ENCODE results near the gene ZFP14.

The ZFP14 gene

DNA sequence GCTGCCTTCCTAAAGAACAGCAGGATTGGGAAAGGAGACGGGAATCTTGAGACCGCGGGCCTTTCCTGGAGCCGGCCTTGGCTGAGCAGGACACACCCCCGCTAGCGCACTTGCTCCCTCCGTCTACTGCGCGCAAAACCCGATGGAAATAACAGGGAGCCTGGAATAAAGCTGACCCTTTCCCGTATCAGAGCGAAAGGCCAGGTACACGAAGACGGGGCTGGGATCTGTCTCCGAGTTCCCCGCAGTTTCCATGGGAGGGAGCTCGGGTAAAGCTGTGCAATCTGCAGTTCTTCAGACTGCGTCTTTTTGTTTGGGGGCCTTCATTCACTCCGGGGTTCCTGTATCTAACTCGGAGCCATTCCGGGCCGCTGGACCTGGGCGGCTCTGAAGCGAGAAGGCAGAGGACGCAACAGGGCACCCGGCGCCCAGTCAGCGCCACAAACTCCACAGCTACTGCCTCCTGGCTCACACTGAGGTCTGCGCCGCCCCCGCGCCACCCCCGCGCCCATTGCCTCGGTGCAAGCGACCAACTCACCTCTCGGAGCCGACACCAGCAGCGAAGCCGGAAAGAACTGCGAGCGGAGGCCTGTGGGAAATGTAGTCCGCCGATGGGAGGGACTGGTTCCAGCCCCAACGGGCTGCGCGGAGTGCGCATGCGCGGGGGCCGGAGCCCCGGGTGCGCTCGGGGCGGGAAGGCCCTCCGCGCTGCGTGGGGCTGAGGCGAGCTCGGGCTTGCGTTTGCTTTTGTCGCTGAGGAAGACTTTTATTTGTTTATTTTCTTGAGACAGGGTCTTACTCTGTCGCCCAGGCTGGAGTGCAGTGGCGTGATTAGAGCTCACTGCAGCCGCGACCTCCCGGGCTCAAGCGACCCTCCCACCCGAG is at the start of gene ZFP14:
ZFP14 (minus strand) TSS at position 577 of the 885 bp plus-strand sequence. CDS start 11,309 bp downstream, outside the sequence.
- peak within 1 kb of the TSS; percentile 51 to 80 (median 70) for H3K4me3 ChIP-seq
- peak within 1 kb of the TSS; percentile 61 to 93 (median 87) for H3K27ac ChIP-seq

DNA sequence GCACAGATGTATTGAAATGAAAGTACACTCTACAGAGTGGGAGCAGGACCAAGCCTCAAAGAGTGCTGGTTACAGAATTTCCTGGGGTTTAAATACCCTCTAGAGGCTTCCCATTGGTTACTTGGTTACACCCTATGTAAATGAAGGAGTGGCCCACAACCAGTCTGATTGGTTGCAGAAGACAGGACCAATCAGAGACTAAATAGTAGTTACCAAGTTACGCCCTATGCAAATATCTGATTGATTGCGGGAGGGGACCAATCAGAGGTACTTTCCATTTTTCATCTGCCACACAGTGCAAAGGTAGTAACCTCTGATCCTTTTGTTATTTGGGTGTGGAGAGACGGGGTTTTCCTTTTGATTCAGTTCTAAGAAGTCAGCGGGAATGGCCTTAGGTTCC is 44.9 kb upstream of the ZFP14 start:
- Histone ChIP-seq H3K4me3 (no peak overlapping the region), H3K27ac (no peak overlapping the region)

DNA sequence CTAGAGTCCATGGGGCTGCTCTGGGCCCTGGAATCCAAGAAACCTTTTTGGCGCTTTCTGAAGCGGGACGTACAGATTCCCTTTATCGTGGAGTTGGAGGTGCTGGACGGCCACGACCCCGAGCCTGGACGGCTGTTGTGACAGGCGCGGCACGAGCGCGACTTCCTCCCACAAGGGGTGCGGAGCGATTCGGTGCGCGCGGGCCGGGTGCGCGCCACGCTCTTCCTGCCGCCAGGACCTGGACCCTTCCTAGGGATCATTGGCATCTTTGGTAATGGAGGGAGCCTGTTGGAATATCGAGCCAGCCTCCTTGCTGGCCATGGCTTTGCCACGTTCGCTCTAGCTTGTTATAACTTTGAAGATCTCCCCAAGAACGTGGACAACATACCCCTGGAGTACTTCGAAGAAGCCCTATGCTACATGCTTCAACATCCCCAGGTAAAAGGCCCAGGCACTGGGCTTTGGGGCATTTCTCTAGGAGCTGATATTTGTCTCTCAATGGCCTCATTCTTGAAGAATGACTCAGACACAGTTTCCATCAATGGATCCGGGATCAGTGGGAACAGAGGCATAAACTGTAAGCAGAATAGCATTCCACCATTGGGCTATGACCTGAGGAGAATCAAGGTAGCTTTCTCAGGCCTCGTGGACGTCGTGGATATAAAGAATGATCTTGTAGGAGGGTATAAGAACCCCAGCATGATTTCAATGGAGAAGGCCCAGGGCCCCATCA is 42.9 kb upstream of the ZFP14 start:
- Histone ChIP-seq H3K4me3 (peak overlapping the region; percentile 13 to 42 (median 29)), H3K27ac (no peak overlapping the region)

DNA sequence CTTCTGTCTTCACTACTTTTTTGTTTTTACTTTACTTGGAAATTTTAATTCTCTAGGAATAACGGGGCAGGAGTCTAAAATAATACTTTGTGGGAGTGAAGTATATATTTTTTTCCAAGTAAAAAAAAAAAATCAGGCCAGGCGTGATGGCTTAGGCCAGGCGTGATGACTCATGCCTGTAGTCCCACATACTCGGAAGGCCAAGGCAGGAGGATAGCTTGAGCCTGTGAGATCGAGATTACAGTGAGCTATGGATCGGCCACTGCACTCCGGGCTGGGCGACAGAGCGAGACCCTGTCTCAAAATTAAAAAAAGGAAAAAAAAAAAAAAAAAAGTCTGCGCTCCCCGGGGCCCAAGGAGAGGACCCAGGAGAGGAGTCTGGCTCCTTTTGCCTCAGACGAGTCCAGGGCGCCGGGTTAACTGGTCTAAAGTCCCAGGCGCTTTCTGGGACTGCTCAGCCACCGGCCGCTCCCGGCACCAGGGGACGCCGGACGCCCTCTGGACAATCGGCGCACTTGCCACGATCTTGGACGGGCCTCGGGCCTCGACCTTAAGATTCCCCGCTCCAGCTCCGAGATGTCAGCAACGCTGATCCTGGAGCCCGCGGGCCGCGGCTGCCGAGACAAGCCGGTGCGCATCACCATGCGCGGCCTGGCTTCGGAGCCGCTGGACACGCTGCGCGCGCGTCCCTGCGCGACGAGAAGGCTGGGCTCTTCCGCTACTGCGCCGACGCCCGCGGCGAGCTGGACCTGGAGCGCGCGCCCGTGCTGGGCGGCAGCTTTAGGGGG is 42.2 kb upstream of the ZFP14 start:
- peak overlapping the region; percentile 13 to 42 (median 29) for H3K4me3 ChIP-seq
- no peak overlapping the region for H3K27ac ChIP-seq

DNA sequence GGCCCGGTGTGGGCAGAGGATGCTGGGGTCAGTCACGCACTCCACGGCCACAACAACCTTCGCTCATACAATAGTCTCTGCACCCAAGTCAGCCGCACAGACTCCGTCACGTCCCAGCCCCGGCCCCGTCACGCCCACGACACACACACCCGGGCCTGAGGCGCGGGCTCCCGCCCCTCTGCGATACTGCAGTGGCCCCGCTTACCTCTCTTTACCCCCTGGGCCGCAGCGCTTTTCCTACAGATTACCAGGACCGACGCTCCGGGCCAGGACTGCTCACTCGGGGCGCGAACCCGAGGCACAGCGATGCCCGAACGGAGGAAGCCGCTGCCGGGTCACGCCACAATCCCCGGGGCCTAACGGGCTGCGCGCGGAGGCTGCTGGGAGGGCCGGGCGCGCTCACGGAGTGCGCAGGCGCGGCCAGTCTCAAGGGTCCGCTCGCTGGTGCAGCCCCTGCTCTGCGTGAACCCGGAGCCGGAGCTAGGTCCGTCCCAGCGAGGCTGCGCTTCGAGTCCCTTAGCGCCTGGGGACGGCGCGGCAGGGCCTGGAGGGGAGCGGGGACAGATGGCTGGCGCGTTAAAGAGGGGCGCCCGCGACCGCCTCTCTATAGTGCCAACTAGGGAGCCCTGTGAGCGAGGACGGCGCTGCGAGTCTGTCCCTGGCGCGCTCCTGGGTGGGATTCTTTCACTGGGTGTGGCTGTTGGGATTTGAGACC is 39.4 kb upstream of the ZFP14 start, which contains the start of gene ZFP82:
ZFP82 (minus strand) TSS at position 358 of the 715 bp plus-strand sequence. CDS start 8,855 bp downstream, outside the sequence.
- Histone ChIP-seq H3K27ac (peak within 1 kb of the TSS; percentile 28 to 92 (median 85)), H3K4me3 (peak within 1 kb of the TSS; percentile 52 to 72 (median 63))

DNA sequence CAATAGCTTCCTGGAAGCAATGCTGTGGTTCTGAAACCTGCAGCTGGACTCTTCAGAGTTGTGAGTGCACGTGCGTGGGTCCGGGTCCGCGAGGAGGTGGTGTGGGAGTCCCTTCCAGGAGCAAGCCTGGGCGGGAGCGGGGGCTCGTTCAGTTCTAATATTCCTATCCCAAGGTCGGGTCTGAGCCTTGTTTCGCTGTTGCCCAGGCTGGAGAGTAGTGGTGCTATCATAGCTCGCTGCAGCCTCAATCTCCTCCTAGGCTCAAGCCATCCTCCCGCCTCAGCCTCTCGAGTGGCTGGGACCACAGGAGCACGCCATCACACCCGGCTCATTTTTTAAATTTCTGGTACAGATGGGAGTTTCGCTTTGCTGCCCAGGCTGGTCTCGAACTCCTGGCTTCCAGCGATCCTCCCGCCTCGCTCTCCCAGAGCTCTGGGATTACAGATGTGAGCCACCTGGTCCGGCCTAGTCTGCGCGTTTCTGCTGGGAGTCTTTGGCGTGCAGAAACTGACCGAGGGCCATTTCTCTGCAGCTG is 38.8 kb upstream of the ZFP14 start:
- H3K27ac ChIP-seq = peak overlapping the region in 19 of 21 experiments; percentile 69 to 92 (median 86)
- H3K4me3 ChIP-seq = peak overlapping the region; percentile 52 to 72 (median 63)

DNA sequence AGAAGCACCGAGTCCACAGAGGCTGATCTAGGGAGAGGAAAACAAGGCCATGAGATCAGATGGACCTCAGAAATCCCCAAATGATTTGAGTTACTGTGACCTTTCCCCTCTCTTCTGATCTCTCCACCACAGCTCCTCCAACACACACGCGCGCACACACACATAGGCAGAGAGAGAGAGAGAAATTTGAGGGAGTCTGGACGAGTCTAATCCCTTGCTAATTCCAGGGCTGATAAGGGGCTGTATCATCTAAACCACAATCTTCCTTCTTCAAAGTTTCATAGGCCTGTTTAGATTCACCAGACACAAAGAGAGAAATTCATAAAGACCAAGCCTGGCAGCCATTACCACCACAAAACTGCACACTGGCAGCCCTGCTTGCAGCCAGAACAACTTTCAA is 30.8 kb upstream of the ZFP14 start:
- H3K27ac ChIP-seq = no peak overlapping the region
- H3K4me3 ChIP-seq = no peak overlapping the region

DNA sequence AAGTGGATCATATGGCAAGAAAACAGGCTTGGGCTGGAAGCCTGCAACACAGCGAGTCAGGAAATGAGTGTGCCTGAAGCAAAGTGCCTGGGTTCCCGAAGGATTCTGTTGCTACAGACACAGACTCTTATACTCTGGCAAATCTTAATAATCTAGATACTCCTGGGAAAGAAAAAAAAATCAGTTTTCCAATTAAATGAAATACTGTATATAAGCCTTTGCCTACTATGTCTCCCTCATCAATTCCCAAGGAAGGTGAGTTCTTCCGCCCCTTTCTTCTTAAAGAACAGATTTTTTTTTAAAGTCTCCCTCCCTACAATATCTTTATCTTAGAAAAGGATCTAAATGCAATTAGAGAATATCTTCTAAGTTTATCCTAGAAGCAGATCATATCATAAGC is 29.1 kb upstream of the ZFP14 start:
- no peak overlapping the region for H3K4me3 ChIP-seq
- no peak overlapping the region for H3K27ac ChIP-seq

DNA sequence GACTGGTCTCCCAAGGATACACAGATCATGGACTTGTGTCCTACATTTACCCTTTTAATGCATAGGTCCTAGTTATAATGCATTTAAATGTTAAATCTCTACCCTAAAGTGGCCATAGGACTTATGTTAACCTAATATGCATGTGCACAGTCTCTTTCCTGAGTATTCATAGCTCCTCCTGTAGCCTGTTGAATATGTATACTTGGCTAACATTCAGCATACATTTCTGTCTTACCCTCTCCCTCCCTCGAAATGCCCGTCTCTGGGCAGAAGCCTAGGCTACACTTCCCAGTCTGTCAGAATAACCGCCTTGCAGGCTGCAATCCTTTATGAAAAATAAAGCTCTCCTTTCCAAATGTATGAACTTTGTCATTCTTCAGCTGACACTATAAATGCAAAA is 25.5 kb upstream of the ZFP14 start:
- no peak overlapping the region for H3K4me3 ChIP-seq
- H3K27ac ChIP-seq = no peak overlapping the region

DNA sequence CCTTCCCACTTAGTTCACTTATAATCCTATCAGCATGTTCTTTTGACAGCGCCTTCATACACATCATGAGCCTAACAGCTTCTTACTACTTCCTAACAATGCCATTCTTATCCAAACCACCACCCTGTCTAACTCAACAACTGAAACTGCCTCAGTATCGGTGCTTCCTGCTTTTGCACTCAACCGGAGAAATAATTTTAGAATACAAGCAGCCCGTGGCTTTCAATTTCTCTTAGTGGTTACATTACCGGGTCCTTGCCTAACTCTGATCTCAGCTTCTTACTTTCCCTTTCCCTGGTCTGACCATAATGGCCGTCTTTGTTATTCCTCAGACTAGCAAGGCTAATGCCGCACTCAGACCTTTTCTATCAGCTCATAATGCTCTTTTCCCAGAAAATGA is 22.5 kb upstream of the ZFP14 start:
- H3K4me3 ChIP-seq = no peak overlapping the region
- no peak overlapping the region for H3K27ac ChIP-seq

DNA sequence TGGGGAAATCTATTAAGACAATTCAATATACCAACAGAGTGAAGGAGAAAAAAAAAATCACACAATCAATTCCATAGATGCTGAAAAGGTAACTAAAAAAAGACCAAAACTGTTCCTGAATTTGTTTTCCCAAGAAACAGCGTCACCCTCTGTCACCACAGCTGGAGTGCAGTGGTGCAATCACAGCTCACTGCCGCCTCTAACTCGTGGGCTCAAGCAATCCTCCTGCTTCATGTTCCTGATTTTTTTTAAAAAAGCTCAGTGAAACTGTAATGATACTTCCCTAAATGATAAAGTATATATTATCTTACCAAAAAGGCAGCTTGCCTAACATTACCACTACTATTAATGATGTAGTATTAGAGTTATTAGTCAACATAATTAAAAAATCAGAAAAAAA is 19.6 kb upstream of the ZFP14 start:
- Histone ChIP-seq H3K27ac (no peak overlapping the region), H3K4me3 (no peak overlapping the region)

DNA sequence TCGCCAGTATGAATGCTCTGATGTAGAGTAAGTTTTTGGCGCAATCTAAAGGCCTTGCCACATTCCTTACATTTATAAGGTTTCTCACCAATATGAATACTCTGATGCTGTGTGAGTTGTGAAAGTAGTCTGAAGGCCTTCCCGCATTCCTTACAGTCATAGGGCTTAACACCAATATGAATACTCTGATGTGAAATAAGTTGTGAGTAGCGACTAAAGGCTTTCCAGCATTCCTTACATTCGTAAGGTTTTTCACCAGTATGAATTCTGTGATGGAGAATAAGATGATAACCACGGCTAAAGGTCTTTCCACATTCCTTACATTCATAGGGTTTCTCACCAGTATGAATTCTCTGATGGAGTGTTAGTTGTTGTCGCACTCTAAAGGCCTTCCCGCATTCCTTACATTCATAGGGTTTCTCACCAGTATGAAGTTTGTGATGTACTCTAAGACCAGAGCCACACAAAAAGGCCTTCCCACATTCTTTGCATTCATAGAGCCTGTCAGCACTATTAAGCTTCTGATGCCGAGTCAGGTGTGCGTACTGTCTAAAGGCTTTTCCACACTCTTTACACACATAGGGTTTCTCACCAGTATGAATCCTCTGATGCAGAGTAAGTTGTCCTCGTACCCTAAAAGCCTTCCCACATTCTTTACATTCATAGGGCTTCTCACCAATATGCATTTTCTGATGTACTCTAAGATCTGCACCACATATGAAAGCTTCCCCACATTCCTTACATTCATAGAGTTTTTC is 14.1 kb upstream of the ZFP14 start:
- no peak overlapping the region for H3K4me3 ChIP-seq
- H3K27ac ChIP-seq = no peak overlapping the region

DNA sequence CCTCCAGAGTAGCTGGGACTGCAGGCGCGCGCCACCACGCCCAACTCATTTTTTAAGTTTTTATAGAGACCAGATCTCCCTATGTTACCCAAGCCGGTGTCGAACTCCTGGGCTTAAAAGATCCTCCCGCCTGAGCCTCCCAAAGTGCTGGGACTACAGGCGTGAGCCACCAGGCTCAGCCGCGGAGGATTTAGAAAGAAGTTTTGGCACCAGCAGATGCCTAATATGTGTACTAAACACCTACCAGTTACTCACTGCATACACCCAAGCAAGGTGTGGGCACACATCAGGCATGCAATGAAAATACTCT is 464 bp upstream of the ZFP14 start:
- Histone ChIP-seq H3K27ac (peak overlapping the region in 17 of 21 experiments; percentile 68 to 92 (median 87)), H3K4me3 (peak overlapping the region; percentile 51 to 80 (median 70))

DNA sequence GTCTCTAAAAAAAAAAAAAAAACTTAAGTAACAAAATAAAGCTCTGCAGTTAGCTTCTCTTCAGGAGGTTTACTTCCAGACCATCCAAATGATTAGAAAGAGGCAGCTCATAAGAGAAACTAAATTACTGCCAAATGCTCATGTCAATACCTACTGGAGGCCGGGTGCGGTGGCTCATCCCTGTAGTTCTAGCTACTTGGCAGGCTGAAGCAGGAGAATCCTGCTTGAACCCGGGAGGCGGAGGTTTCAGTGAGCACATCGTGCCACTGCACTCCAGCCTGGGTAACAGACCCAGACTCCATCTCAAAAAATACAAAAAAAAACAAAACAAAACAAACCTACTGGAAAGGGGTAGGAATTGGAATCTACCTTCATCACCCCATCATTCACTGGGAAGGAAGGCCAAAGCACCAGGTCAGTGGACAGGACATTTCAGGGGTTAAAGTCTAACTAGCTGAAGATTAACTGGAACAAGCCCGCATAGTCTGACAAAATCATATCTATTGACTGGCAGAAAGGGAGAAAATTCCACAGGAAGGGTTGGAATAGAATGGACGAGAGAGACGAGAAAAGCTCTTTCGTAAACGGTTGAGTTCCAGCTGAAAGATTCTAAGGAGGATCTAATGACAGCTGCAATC is 1.3 kb downstream of the ZFP14 start:
- Histone ChIP-seq H3K27ac (peak overlapping the region in 7 of 21 experiments; percentile 85 to 93 (median 89)), H3K4me3 (peak overlapping the region in 6 of 7 experiments; percentile 51 to 80 (median 70))

DNA sequence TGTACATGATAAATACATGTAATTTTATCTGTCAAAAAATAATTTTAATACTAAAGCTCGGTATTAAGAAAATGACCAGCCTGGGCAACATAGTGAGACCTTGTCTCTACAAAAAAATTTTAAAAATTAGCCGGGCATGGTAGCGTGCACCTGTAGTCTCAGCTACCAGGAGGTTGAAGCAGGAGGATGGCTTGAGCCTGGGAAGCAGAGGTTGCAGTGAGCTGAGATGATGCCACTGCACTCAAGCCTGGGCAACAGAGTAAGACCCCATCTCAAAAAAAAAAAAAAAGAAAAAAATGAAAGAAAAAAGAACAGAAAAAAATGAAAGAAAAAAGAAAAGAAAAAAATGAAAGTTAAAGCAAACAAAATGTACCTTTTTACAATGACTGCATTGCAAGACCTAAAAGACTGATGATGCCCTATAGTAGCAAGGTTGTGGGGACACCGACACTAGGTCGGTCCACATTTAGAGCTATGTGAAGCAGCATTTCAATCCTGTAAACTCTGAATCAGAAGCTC is 5.3 kb downstream of the ZFP14 start:
- H3K4me3 ChIP-seq = no peak overlapping the region

DNA sequence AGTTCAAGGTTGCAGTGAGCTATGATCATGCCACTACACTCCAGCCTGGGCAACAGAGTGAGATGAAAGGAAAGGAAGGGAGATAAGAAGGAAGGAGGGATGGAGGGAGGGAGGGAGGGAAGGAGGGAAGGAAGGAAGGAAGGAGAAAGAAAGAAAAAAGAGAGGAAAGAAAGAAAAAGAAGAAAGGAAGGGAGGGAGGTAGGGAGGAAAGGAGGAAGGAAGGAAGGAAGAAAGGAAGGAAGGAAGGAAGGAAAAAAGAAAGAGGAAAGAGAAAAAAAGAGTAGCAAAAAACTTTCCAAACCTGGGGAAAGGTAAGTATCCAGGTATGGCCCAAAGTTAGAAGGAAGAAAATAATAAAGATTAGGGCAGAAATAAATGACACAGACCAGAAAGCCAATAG is 7.1 kb downstream of the ZFP14 start:
- Histone ChIP-seq H3K27ac (no peak overlapping the region), H3K4me3 (no peak overlapping the region)

More for the DNA sequence above, 5.3 kb downstream of the ZFP14 start:
- H3K27ac ChIP-seq = no peak overlapping the region

DNA sequence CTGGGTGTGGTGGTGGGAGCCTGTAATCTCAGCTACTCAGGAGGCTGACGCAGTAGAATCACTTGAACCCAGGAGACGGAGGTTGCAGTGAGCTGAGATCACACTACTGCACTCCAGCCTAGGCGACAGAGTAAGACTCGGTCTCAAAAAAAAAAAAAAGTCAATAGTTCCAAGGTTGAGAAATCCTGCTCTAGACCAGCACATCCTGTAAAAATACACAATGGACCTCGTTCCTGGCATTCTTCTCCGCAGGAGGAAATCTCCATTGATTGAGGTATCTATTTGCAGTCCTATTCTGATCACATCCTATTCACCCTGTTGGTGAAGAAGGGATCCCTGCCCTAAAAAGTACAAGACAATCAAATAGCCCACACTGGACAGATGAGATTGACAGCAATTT is 15.2 kb downstream of the ZFP14 start:
- H3K4me3 ChIP-seq = no peak overlapping the region

More for the DNA sequence above, 15.2 kb downstream of the ZFP14 start:
- no peak overlapping the region for H3K27ac ChIP-seq

Measured in skin epidermis (tissue), 12 donors.